Stimulated activated CD4-positive, alpha-beta T cell treated with anti-CD3 and anti-CD28 coated beads, TNF-alpha, amount 100 ng/mL, for 1 hour (primary cell): ENCODE measurements around the gene CSNK2A1.

Experiments used
- DNase-seq, 3 donors: peaks; one replicate each; pipeline ENCODE4 v3.0.0-alpha.2; 2020; ENCODE audit warnings: low read depth in 3 of 3, low spot score in 1 of 3

The CSNK2A1 gene

GRCh38 chr20:432208-432607 is 111.4 kb downstream of the CSNK2A1 start:
- DNase-seq: no peak

- no peak for DNase-seq
Observed at GRCh38 chr20:431012-431904, 112.3 kb downstream of the CSNK2A1 start.

- no peak for DNase-seq
Observed at GRCh38 chr20:430091-430999, 113.2 kb downstream of the CSNK2A1 start.

GRCh38 chr20:428658-429200 is 114.9 kb downstream of the CSNK2A1 start:
- no peak for DNase-seq

GRCh38 chr20:427849-428657 is 115.5 kb downstream of the CSNK2A1 start:
- no peak for DNase-seq

- DNase-seq: no peak
Observed at GRCh38 chr20:427401-427800, 116.2 kb downstream of the CSNK2A1 start.

- DNase-seq: no peak
Observed at GRCh38 chr20:426566-426965, 117.0 kb downstream of the CSNK2A1 start.
